Cardiac fibroblast (primary cell): ENCODE measurements around the gene NFIX.

Experiments used
- DNase-seq, 2 donors: peaks; one replicate each; pipeline versions ENCODE4 v3.0.0 to v3.0.0-alpha.2; 2010; ENCODE audit warnings: low read depth in 2 of 2
- H3K4me3 ChIP-seq, 2 donors: replicated peaks in 1 of 2; 1 replicate in 1 of 2; 2 replicates in 1 of 2; pipeline ENCODE4 v1.5.1; 2011; ENCODE audit warnings: low read depth in 2 of 2, low read length in 2 of 2, mild to moderate bottlenecking in 2 of 2, moderate library complexity in 1 of 2
- CTCF ChIP-seq: IDR thresholded peaks from one replicate; pipeline ENCODE4 v1.5.1; 2011; ENCODE audit warnings: low read depth, mild to moderate bottlenecking, low read length, inconsistent platforms

NFIX gene

GRCh38 chr19:13024126-13024950, 29.1 kb downstream of the NFIX start:
- TF ChIP-seq CTCF, result no peak
- peak in 1 of 2 donors; percentile 35 for DNase-seq
- H3K4me3 ChIP-seq, result peak overlapping the region; percentile 55 to 59

- peak overlapping the region; percentile 55 to 59 for H3K4me3 ChIP-seq
- DNase-seq, result no peak
- no peak for TF ChIP-seq CTCF
Observed at GRCh38 chr19:13024951-13025697, 29.8 kb downstream of the NFIX start.

GRCh38 chr19:13025819-13026456, 30.7 kb downstream of the NFIX start:
- DNase-seq, result no peak
- no peak for TF ChIP-seq CTCF
- H3K4me3 ChIP-seq, result peak overlapping the region; percentile 55 to 59

- H3K4me3 ChIP-seq, result peak overlapping the region; percentile 55 to 59
- no peak for TF ChIP-seq CTCF
- DNase-seq, result peak; percentile 40 to 45
Observed at GRCh38 chr19:13026462-13027370, 31.4 kb downstream of the NFIX start.

- no peak for DNase-seq
- H3K4me3 ChIP-seq, result peak overlapping the region in 1 of 2 donors; percentile 5
- TF ChIP-seq CTCF, result no peak
Observed at GRCh38 chr19:13027557-13027956, 32.3 kb downstream of the NFIX start.

- no peak for DNase-seq
- no peak for TF ChIP-seq CTCF
- H3K4me3 ChIP-seq, result no peak overlapping the region
Observed at GRCh38 chr19:13028027-13028426, 32.8 kb downstream of the NFIX start.
